GM12878 (cell line): Measurements from ENCODE around the gene ABHD12B.

Source experiments
- EZH2 ChIP-seq: IDR thresholded peaks from 2 replicates; pipeline ENCODE4 v1.6.1; 2012; ENCODE audit warnings: low read depth, mild to moderate bottlenecking, control low read depth, inconsistent platforms, low read length, borderline replicate concordance; ENCODE audit not compliant: control insufficient read depth
- HCFC1 ChIP-seq: fragments of 150-350 bp; IDR thresholded peaks from 2 replicates; pipeline ENCODE4 v1.6.1; 2014; ENCODE audit warnings: low read length
- HDGF ChIP-seq: fragments of 450-650 bp; IDR thresholded peaks from 2 replicates; pipeline ENCODE4 v1.6.1; 2016; ENCODE audit warnings: antibody characterized with exemption
- POLR2A ChIP-seq: IDR thresholded peaks from 2 replicates; pipeline ENCODE4 v1.6.1; 2011; ENCODE audit warnings: low read depth, mild to moderate bottlenecking, low read length
- SMC3 ChIP-seq: IDR thresholded peaks from 2 replicates; pipeline ENCODE4 v1.6.1; 2011; ENCODE audit warnings: low read length, improper control_type of control experiment, borderline replicate concordance
- SREBF2 ChIP-seq: IDR thresholded peaks from 2 replicates; pipeline ENCODE4 v1.6.1; 2012; ENCODE audit warnings: mild to moderate bottlenecking, low read length
- TF ChIP-seq, protein P1 (sequence below), 3 experiments: IDR thresholded peaks in 2 of 3; conservative IDR thresholded peaks in 1 of 3; 2 replicates each; pipeline ENCODE4 v1.5.1; 2011; ENCODE audit warnings: low read depth in 3 of 3, low read length in 3 of 3, mild to moderate bottlenecking in 3 of 3, control low read depth in 2 of 3, moderate library complexity in 2 of 3, inconsistent platforms in 1 of 3, mixed read lengths in 1 of 3; ENCODE audit not compliant: control insufficient read depth in 2 of 3, insufficient read depth in 1 of 3; ENCODE audit errors: extremely low read depth in 1 of 3
- TF ChIP-seq, protein P2 (sequence below): IDR thresholded peaks from 2 replicates; pipeline ENCODE4 v1.6.1; 2011; ENCODE audit warnings: low read depth, low read length, improper control_type of control experiment, borderline replicate concordance

DNA sequence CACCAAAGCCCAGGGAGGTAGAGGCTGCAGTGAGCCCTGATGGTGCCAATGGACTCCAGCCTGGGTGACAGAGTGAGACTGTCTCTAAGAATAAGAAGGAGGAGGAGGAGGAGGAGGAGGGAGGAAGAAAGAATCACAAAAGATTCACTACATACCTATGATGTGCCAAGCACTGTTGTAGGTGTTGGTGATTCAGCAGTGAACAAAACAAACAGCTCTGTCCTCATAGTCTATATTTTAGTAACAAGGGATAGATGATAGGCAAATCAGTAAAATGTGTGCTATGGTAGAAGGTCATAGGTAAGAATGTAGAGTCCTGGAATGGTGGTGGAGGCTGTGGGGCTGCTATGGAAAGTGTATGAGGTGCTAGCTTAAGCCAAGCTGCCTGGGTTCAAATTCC lies 18.0 kb upstream of the ABHD12B start:
- TF ChIP-seq POLR2A, result no peak
- no peak for TF ChIP-seq EZH2
- TF ChIP-seq HCFC1, result no peak
- TF ChIP-seq SREBF2, result no peak
- no peak for TF ChIP-seq SMC3
- TF ChIP-seq, protein P1, sequence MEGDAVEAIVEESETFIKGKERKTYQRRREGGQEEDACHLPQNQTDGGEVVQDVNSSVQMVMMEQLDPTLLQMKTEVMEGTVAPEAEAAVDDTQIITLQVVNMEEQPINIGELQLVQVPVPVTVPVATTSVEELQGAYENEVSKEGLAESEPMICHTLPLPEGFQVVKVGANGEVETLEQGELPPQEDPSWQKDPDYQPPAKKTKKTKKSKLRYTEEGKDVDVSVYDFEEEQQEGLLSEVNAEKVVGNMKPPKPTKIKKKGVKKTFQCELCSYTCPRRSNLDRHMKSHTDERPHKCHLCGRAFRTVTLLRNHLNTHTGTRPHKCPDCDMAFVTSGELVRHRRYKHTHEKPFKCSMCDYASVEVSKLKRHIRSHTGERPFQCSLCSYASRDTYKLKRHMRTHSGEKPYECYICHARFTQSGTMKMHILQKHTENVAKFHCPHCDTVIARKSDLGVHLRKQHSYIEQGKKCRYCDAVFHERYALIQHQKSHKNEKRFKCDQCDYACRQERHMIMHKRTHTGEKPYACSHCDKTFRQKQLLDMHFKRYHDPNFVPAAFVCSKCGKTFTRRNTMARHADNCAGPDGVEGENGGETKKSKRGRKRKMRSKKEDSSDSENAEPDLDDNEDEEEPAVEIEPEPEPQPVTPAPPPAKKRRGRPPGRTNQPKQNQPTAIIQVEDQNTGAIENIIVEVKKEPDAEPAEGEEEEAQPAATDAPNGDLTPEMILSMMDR (IDR thresholded peaks at IDR 0.05 in 2 of 3, conservative IDR thresholded peaks at IDR 0.05 in 1 of 3; ENCODE audit: control insufficient read depth in 2 of 3, extremely low read depth in 1 of 3, insufficient read depth in 1 of 3, low read depth in 3 of 3, low read length in 3 of 3), result no peak
- TF ChIP-seq, protein P2, sequence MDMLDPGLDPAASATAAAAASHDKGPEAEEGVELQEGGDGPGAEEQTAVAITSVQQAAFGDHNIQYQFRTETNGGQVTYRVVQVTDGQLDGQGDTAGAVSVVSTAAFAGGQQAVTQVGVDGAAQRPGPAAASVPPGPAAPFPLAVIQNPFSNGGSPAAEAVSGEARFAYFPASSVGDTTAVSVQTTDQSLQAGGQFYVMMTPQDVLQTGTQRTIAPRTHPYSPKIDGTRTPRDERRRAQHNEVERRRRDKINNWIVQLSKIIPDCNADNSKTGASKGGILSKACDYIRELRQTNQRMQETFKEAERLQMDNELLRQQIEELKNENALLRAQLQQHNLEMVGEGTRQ, result no peak
- no peak for TF ChIP-seq HDGF
